NOMO-1 (cell line): ENCODE results near the gene KNG1.

Source experiments
- DNase-seq, 2 experiments: peaks; one replicate each; lab custom pipeline; 2025; ENCODE audit not compliant: unreplicated experiment in 2 of 2; lab: John Stamatoyannopoulos, UW

Gene KNG1

GRCh38 chr3:186772281-186772694 lies 55.1 kb downstream of the KNG1 start:
- DNase-seq, result no peak

GRCh38 chr3:186772701-186773417 lies 55.7 kb downstream of the KNG1 start:
- peak; percentile 83 to 92 for DNase-seq

- DNase-seq, result no peak
Observed at GRCh38 chr3:186775999-186776398, 58.8 kb downstream of the KNG1 start.

- no peak for DNase-seq
Observed at GRCh38 chr3:186779204-186779603, 62.0 kb downstream of the KNG1 start.

GRCh38 chr3:186782542-186783057 lies 65.4 kb downstream of the KNG1 start:
- peak in 1 of 2 experiments; percentile 57 for DNase-seq

GRCh38 chr3:186783058-186783730 lies 66.0 kb downstream of the KNG1 start, which contains the start of gene EIF4A2:
Gene EIF4A2 (plus strand): TSS chr3:186783577. CDS start chr3:186783611, 34 bp downstream.
- peak; percentile 82 to 91 for DNase-seq

GRCh38 chr3:186783731-186784515 lies 66.8 kb downstream of the KNG1 start:
- peak; percentile 71 to 86 for DNase-seq

- DNase-seq, result peak in 1 of 2 experiments; percentile 35
Observed at GRCh38 chr3:186784820-186785494, 67.8 kb downstream of the KNG1 start.

GRCh38 chr3:186785495-186786018 lies 68.4 kb downstream of the KNG1 start:
- no peak for DNase-seq

GRCh38 chr3:186786922-186787321 lies 69.8 kb downstream of the KNG1 start:
- DNase-seq, result no peak

- DNase-seq, result no peak
Observed at GRCh38 chr3:186787642-186788481, 70.7 kb downstream of the KNG1 start.

- no peak for DNase-seq
Observed at GRCh38 chr3:186788482-186789370, 71.6 kb downstream of the KNG1 start.

GRCh38 chr3:186789554-186790260 lies 72.5 kb downstream of the KNG1 start:
- DNase-seq, result peak in 1 of 2 experiments; percentile 40

GRCh38 chr3:186790261-186790981 lies 73.3 kb downstream of the KNG1 start:
- peak in 1 of 2 experiments; percentile 45 for DNase-seq
